ENCODE measurements around the gene PRKCI. TPM values are rescaled to one million over a fixed set of nuclear protein-coding genes. Genes with fewer than 3 reads are reported as not detected.

PRKCI gene
- polyA plus RNA-seq, 1 experiment = 15.1 TPM

DNA sequence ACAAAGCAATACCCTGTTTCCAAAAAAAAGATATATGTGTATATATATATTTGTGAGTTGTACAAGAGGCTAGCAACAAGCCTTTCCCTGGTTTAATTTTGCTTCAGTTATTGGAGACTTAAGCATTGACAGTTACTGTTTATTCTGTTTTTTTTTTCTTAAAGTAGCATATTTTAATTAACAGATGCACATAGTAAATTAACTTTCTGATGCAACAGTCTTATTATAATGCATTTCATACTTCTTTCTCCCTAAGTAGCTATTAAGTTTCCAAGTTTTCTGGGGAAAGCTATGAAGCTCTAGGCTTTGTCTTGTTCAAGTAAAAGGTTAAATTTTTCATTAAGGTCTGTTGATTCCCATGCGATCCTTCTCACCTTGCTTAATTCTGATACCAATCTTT is 17.9 kb downstream of the PRKCI start:
- CTCF ChIA-PET = no interaction called here
- TF ChIP-seq, protein P1, sequence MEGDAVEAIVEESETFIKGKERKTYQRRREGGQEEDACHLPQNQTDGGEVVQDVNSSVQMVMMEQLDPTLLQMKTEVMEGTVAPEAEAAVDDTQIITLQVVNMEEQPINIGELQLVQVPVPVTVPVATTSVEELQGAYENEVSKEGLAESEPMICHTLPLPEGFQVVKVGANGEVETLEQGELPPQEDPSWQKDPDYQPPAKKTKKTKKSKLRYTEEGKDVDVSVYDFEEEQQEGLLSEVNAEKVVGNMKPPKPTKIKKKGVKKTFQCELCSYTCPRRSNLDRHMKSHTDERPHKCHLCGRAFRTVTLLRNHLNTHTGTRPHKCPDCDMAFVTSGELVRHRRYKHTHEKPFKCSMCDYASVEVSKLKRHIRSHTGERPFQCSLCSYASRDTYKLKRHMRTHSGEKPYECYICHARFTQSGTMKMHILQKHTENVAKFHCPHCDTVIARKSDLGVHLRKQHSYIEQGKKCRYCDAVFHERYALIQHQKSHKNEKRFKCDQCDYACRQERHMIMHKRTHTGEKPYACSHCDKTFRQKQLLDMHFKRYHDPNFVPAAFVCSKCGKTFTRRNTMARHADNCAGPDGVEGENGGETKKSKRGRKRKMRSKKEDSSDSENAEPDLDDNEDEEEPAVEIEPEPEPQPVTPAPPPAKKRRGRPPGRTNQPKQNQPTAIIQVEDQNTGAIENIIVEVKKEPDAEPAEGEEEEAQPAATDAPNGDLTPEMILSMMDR (IDR thresholded peaks at IDR 0.05; ENCODE audit: insufficient read depth, low read depth, low read length) = no peak

DNA sequence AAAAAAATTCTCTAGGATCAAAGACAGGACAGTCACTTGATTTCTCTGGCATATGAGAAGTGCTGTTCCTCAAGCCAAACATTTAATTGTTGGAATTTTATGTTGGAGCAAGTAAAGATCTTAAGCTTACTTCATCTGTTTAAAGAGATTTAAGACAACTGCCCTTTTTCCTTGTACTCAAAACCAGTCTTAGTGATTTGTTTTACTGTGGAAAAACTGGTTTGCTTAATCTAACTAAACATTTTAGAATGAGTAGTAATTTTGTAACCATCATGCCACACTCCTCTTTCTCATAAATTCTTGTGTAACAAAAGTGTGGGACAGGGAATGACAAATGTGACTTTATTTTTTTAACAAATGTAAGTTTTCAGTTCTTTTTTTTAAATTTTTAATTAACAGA is 18.4 kb downstream of the PRKCI start:
- DNase-seq (ENCODE audit: low read depth) = no peak
- Histone ChIP-seq H3K36me3 (ENCODE audit: control insufficient read depth, insufficient read depth, low read length) (peaks cover 6% of the 10 kb centered on the region), H3K4me3 (ENCODE audit: low read depth, low read length) (no peak overlapping the region), H3K27me3 (ENCODE audit: control insufficient read depth, insufficient read depth, low read length) (no peaks in the 10 kb centered on the region)
- CTCF ChIA-PET = no interaction called here
- TF ChIP-seq, protein P1 (IDR thresholded peaks at IDR 0.05; ENCODE audit: insufficient read depth, low read depth, low read length) = no peak
- POLR2A ChIA-PET = no interaction called here

More for the DNA sequence above, 17.9 kb downstream of the PRKCI start:
- no peak for DNase-seq (ENCODE audit: low read depth)
- Histone ChIP-seq H3K27me3 (ENCODE audit: control insufficient read depth, insufficient read depth, low read length) (no peaks in the 10 kb centered on the region), H3K36me3 (ENCODE audit: control insufficient read depth, insufficient read depth, low read length) (peaks cover 6% of the 10 kb centered on the region), H3K4me3 (ENCODE audit: low read depth, low read length) (no peak overlapping the region)
- POLR2A ChIA-PET = no interaction called here

DNA sequence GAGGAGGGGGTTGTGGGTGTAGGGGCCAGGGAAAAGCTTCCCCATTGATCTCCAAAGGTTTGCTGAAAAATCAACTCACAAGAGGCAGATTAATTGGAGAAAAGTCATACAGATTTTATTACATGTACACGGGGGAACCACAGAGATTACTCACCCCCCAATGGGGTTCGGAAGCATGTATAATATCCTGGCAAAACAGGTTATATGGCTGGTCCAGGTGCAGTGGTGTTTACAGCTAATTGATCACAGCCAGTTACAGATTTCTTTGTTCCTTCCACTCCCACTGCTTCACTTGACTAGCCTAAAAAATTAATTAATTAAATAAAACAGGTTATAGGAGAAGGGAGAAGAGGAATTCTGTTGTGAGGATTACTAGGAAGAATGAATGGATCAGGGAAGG is 22.4 kb downstream of the PRKCI start:
- TF ChIP-seq, protein P1 (IDR thresholded peaks at IDR 0.05; ENCODE audit: insufficient read depth, low read depth, low read length) = no peak
- Histone ChIP-seq H3K36me3 (ENCODE audit: control insufficient read depth, insufficient read depth, low read length) (peaks cover 3% of the 10 kb centered on the region), H3K27me3 (ENCODE audit: control insufficient read depth, insufficient read depth, low read length) (no peaks in the 10 kb centered on the region), H3K4me3 (ENCODE audit: low read depth, low read length) (no peak overlapping the region)
- ChIA-PET POLR2A (no interaction called here), CTCF (no interaction called here)
- DNase-seq (ENCODE audit: low read depth) = no peak

GRCh38 chr3:170247875-170248274 is 25.7 kb downstream of the PRKCI start:
- TF ChIP-seq, protein P1 (IDR thresholded peaks at IDR 0.05; ENCODE audit: insufficient read depth, low read depth, low read length) = no peak

GRCh38 chr3:170256597-170256996 is 34.4 kb downstream of the PRKCI start:
- CTCF ChIA-PET = no interaction called here
- no peaks in the 10 kb centered on the region for H3K27me3 ChIP-seq (ENCODE audit: control insufficient read depth, insufficient read depth, low read length)
- H3K4me3 ChIP-seq (ENCODE audit: low read depth, low read length) = no peak overlapping the region
- TF ChIP-seq, protein P1 (IDR thresholded peaks at IDR 0.05; ENCODE audit: insufficient read depth, low read depth, low read length) = no peak
- DNase-seq (ENCODE audit: low read depth) = no peak
- POLR2A ChIA-PET = no interaction called here
- no peaks in the 10 kb centered on the region for H3K36me3 ChIP-seq (ENCODE audit: control insufficient read depth, insufficient read depth, low read length)

More at GRCh38 chr3:170247875-170248274, 25.7 kb downstream of the PRKCI start:
- ChIA-PET POLR2A (no interaction called here), CTCF (no interaction called here)
- peaks cover 2% of the 10 kb centered on the region for H3K36me3 ChIP-seq (ENCODE audit: control insufficient read depth, insufficient read depth, low read length)
- DNase-seq (ENCODE audit: low read depth) = no peak
- no peak overlapping the region for H3K4me3 ChIP-seq (ENCODE audit: low read depth, low read length)
- H3K27me3 ChIP-seq (ENCODE audit: control insufficient read depth, insufficient read depth, low read length) = no peaks in the 10 kb centered on the region
